Lower leg skin (tissue), 4 donors: ENCODE measurements around the gene HBD. TPM values are rescaled to one million over a fixed set of nuclear protein-coding genes. Genes with fewer than 3 reads are reported as not detected.

ENCODE experiments used
- DNase-seq, 2 donors: peaks; one replicate each; pipeline ENCODE4 v3.0.0-alpha.2; 2019; ENCODE audit warnings: low spot score in 2 of 2
- H3K4me3 ChIP-seq: fragments of 200-600 bp; sonication (generic); 2 replicates; pipeline ENCODE4 v1.5.1; 2017; ENCODE audit warnings: mild to moderate bottlenecking, low read depth; ENCODE audit not compliant: poor library complexity, severe bottlenecking
- CTCF ChIP-seq, 3 donors: fragments of 450-650 bp; IDR thresholded peaks; one replicate each; pipeline ENCODE4 v1.5.1; 2016; ENCODE audit warnings: antibody characterized with exemption in 3 of 3, mild to moderate bottlenecking in 3 of 3, moderate library complexity in 2 of 3
- POLR2A ChIP-seq, 2 donors: fragments of 450-650 bp; IDR thresholded peaks; one replicate each; pipeline ENCODE4 v1.6.1; 2016 to 2017; ENCODE audit warnings: antibody characterized with exemption in 2 of 2, mild to moderate bottlenecking in 1 of 2, moderate library complexity in 1 of 2
- WGBS, 2 donors: methylation state at CpG; one replicate each; pipeline ENCODE4 v1.1.5; 2018; 5-methylcytosine and 5-hydroxymethylcytosine counted together
- intact Hi-C: fragments of 100-400 bp; cut with DNase I; formaldehyde crosslinking; loops from one replicate; pipeline ENCODE4 v1.15.0; 2023; ENCODE audit warnings: low total_unique reads
- total RNA-seq, 4 donors: library from RNA; depleted of rRNA; stranded (reverse); fragments of >200 nt; gene quantifications; one replicate each; pipeline ENCODE4 v1.1.0, GENCODE V29; 2016

HBD gene
- total RNA-seq, 4 donors from 2014 or later = not detected

- 71 to 75% methylated on average over 1 of the region's 1 CpG for WGBS, 2 donors
Observed at GRCh38 chr11:5229356-5229755, 4.9 kb downstream of the HBD start.

GRCh38 chr11:5228124-5228523 lies 6.2 kb downstream of the HBD start:
- H3K4me3 ChIP-seq = no peak overlapping the region
- no peak for TF ChIP-seq POLR2A (IDR thresholded peaks at IDR 0.05)
- no peak for TF ChIP-seq CTCF (IDR thresholded peaks at IDR 0.05)
- WGBS, 2 donors = 34 to 43% methylated on average over 5 of the region's 5 CpGs
- DNase-seq = no peak
- intact Hi-C loops = no loop called here

More at GRCh38 chr11:5229356-5229755, 4.9 kb downstream of the HBD start:
- no peak for TF ChIP-seq POLR2A (IDR thresholded peaks at IDR 0.05)
- no peak for TF ChIP-seq CTCF (IDR thresholded peaks at IDR 0.05)
- H3K4me3 ChIP-seq = no peak overlapping the region
- intact Hi-C loops = no loop called here
- no peak for DNase-seq

GRCh38 chr11:5227681-5228080 lies 6.6 kb downstream of the HBD start:
- H3K4me3 ChIP-seq = no peak overlapping the region
- intact Hi-C loops = no loop called here
- WGBS, 2 donors = 38 to 41% methylated on average over 1 of the region's 1 CpG
- no peak for DNase-seq
- TF ChIP-seq POLR2A (IDR thresholded peaks at IDR 0.05) = no peak
- no peak for TF ChIP-seq CTCF (IDR thresholded peaks at IDR 0.05)

GRCh38 chr11:5226732-5227310 lies 7.5 kb downstream of the HBD start, which contains the start of gene HBB:
Gene HBB (minus strand): TSS chr11:5227071. CDS start chr11:5227021, 50 bp downstream.
- DNase-seq = no peak
- H3K4me3 ChIP-seq = no peak within 1 kb of the TSS
- 69 to 75% methylated on average over 3 of the region's 3 CpGs for WGBS, 2 donors
- TF ChIP-seq POLR2A (IDR thresholded peaks at IDR 0.05) (no peak), CTCF (IDR thresholded peaks at IDR 0.05) (no peak)
- intact Hi-C loops = no loop called here

GRCh38 chr11:5225480-5225871 lies 8.8 kb downstream of the HBD start:
- no peak for DNase-seq
- TF ChIP-seq CTCF (IDR thresholded peaks at IDR 0.05) (no peak), POLR2A (IDR thresholded peaks at IDR 0.05) (no peak)
- H3K4me3 ChIP-seq = no peak overlapping the region
- 58 to 61% methylated on average over 2 of the region's 2 CpGs for WGBS, 2 donors
- intact Hi-C loops = no loop called here
